Measurements from ENCODE around the gene LPCAT1. TPM values are rescaled to one million over a fixed set of nuclear protein-coding genes. Genes with fewer than 3 reads are reported as not detected.

The LPCAT1 gene
- total and polyA plus RNA-seq, 2 of the 13 experiments (the other 11 are each of a cell fraction or from before 2014, with no cell fraction given), result 29.8 to 90.6 TPM

- TF ChIP-seq JUNB (CRISPR knock-in tag; IDR thresholded peaks at IDR 0.05; ENCODE audit: borderline replicate concordance) (no peak), TARDBP (CRISPR knock-in tag; IDR thresholded peaks at IDR 0.05) (no peak), PATZ1 (CRISPR knock-in tag; IDR thresholded peaks at IDR 0.05) (no peak), SP140L (CRISPR knock-in tag; IDR thresholded peaks at IDR 0.05; ENCODE audit: borderline replicate concordance) (no peak), ASH2L (IDR thresholded peaks at IDR 0.05; ENCODE audit: insufficient read length, low read depth, low read length) (no peak)
Measured at GRCh38 chr5:1432296-1432695, 91.5 kb downstream of the LPCAT1 start (continued).

- CTCF ChIA-PET (ENCODE audit: low intra/inter-chr PET ratio, low total read pairs), result no interaction called here
- POLR2A ChIA-PET, result no interaction called here
- Histone ChIP-seq H2AFZ (ENCODE audit: low read length) (no peak overlapping the region), H4K20me1 (ENCODE audit: insufficient read depth, low read length) (no peaks in the 10 kb centered on the region), H3K79me2 (ENCODE audit: insufficient read depth, low read length) (no peaks in the 10 kb centered on the region), H3K4me2 (ENCODE audit: low read depth, low read length) (no peak overlapping the region), H3K4me1 (ENCODE audit: insufficient read depth, low read length) (no peaks in the 10 kb centered on the region), H3K4me3 (replicated peaks in 1 of 3; ENCODE audit: insufficient read depth in 1 of 3, low read depth in 2 of 3, low read length in 3 of 3) (no peak overlapping the region), H3K9ac (ENCODE audit: insufficient read depth, low read depth, low read length) (no peak overlapping the region), H3K27me3 (ENCODE audit: control insufficient read depth in 1 of 2, insufficient read depth in 2 of 2, low read length in 2 of 2) (peaks cover 1 to 34% of the 10 kb centered on the region in 2 experiments), H3K36me3 (replicated peaks in 1 of 2; ENCODE audit: control insufficient read depth in 1 of 2, insufficient read depth in 2 of 2, low read length in 2 of 2) (no peaks in the 10 kb centered on the region), H3K27ac (ENCODE audit: extremely low read length, insufficient read depth, low read length) (no peak overlapping the region), H3K9me3 (ENCODE audit: low read length) (peaks cover 7% of the 10 kb centered on the region; the same call in 1 of the 2 replicates)
- FAIRE-seq (no peak), ATAC-seq (no peak), DNase-seq (ENCODE audit: low spot score) (no peak)
- TF ChIP-seq ZNF724P (CRISPR knock-in tag; IDR thresholded peaks at IDR 0.05; ENCODE audit: borderline replicate concordance) (no peak), ZNF264 (CRISPR knock-in tag; IDR thresholded peaks at IDR 0.05) (no peak), ZBTB46 (CRISPR knock-in tag; IDR thresholded peaks at IDR 0.05; ENCODE audit: borderline replicate concordance) (no peak), KLF15 (CRISPR knock-in tag; IDR thresholded peaks at IDR 0.05; ENCODE audit: borderline replicate concordance) (no peak)
- intact Hi-C loops (cut with micrococcal nuclease; ENCODE audit: unreplicated experiment), result no loop called here
- in situ Hi-C loops (cut with HindIII; ENCODE audit: extremely low pct_ligation_motif_present, low pct_unique_long_range_greater_than_20kb), result no loop called here
- no TSS peak for BruUV-seq (replicated peaks)
- 47% methylated on average over 5 of the region's 8 CpGs for WGBS (ENCODE audit: low lambda C conversion rate)
Measured at GRCh38 chr5:1431896-1432295, 91.9 kb downstream of the LPCAT1 start.

Data from HepG2 (cell line).